SH-SY5Y (cell line): ENCODE measurements around the gene LMOD2.

Experiments
- GATA2 ChIP-seq: IDR thresholded peaks from 2 replicates; pipeline ENCODE4 v1.6.1; 2011; ENCODE audit warnings: mild to moderate bottlenecking, low read depth, low read length
- GATA3 ChIP-seq: IDR thresholded peaks from 2 replicates; pipeline ENCODE4 v1.6.1; 2011; ENCODE audit warnings: low read depth, mild to moderate bottlenecking, low read length, moderate library complexity

The LMOD2 gene

DNA sequence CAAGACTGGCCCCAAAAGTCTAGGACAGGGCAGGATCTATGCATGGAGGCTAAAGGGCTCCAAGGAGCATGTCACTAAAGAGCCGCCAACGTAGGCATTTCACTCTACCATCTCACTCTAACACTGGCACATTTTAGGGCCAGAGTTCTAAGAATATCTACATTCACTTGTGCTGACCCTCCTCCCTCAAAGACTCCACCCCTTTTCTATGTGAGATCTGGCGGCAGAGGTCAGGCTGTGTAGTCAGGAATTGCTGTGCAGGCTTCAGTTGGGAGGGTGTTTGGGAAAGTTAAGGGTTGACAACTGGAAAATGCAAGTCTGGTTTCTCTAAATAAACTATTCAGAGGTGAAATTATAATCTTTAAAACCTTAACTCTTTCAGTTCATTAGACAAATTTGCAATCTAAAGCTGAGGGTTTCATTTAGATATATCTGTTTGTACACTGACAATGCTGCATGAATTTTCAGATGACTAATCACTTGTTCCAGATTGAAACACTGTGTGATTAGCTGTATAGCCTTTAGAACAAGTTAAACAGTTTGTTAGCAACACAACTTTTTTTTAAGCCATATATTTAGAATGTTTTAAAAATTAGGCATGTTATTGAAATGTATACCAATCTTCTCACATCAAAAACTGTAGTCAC lies 18.2 kb downstream of the LMOD2 start:
- TF ChIP-seq GATA3 = no peak
- no peak for TF ChIP-seq GATA2

GRCh38 chr7:123674399-123675180 lies 18.9 kb downstream of the LMOD2 start:
- TF ChIP-seq GATA2 (no peak), GATA3 (no peak)

GRCh38 chr7:123675181-123675473 lies 19.5 kb downstream of the LMOD2 start:
- no peak for TF ChIP-seq GATA2
- TF ChIP-seq GATA3 = no peak

GRCh38 chr7:123677061-123677715 lies 21.5 kb downstream of the LMOD2 start:
- TF ChIP-seq GATA2 (no peak), GATA3 (no peak)

DNA sequence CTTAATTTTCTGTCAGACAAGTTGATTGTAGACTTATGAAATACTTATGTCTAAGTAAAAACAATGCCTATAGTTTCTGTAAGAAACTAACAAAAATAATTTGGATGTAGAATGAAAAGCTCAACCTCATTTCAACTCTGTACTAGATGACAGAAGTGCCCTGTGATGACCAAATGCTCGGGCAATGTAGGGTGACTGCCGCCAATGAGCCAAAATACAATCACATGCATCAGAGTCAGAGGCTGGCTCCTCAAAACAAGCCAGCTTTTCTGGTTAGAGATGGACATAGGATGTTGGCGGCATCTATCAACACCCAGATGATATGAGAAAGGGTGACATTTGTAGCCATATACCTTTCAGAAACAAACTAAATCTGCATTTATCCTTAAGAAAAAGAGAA lies 23.9 kb downstream of the LMOD2 start:
- no peak for TF ChIP-seq GATA3
- no peak for TF ChIP-seq GATA2

DNA sequence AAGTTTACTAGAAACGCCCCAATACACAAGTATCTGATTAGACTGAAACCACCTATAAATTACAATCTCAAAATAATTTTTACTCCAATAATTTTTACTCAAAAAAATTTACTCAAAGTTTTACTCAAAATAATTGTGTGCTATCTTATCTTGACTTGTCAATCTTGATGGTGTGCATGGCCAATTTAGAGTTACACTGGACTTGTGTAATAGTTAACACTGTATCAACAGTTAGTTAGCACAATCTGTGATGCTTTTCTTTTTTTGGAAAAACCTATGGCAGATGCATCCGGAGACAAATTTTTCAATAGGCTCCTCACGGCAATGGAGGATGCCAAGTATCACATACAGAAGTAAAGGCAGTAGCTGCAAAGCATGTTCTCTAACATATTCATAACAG lies 24.9 kb downstream of the LMOD2 start:
- TF ChIP-seq GATA3 (peak; percentile 89), GATA2 (peak; percentile 31; the same call in 1 of the 2 replicates)

DNA sequence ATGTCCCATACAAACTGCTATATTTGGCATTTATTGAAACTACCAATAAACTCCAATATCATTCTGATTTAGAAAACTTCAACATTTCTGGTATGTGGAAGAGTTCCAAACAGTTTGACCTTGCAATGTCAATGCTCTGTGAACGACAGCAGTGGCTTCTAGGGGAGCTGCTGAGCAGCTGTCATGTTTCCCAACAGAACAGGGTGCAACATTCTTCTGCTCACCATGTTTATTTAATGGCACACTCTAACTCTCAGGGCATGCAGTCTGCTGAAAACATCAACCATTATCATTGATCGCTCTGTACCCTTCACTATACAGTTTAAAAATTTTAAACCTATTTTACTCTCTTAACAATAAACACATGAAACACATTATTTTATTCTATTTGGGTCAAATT lies 25.9 kb downstream of the LMOD2 start:
- TF ChIP-seq GATA2 (no peak), GATA3 (no peak)

DNA sequence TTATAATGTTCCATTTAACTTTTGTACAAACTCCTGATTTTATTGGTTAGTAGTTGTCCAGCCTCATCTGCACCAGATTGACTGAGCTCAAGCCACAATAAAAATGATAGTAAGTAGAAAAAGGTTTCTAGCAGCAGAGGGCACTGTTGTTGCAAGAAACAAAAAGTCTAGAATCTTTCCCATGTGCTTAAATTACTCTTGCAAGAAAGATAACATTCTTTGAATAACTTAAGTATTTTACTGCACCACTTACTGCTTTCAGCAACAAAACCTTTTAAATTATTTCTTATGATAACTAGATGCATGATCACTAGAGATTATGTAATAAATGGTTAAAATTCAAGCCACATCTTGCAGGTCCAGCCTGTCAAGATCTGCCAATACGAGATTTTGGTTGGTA lies 27.0 kb downstream of the LMOD2 start:
- no peak for TF ChIP-seq GATA3
- TF ChIP-seq GATA2 = no peak

DNA sequence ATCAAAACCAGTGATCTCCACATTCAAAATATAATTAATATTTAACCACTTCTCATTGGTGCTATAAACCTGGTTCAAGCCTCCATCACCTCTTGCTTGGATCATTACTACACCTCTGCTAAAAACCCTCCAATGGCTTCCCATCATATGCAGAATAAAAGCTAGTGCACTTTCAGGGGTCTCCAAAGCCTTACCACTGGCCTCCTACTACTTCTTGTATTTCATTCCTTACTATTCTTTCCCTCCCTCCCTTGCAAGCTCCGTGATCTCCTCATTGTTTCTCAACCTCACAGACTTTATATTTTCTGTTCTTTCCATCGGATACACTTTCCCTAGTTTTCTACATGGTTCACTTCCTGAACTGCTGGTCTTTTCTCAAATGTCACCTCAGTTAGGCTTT lies 31.5 kb downstream of the LMOD2 start:
- no peak for TF ChIP-seq GATA3
- TF ChIP-seq GATA2 = no peak

DNA sequence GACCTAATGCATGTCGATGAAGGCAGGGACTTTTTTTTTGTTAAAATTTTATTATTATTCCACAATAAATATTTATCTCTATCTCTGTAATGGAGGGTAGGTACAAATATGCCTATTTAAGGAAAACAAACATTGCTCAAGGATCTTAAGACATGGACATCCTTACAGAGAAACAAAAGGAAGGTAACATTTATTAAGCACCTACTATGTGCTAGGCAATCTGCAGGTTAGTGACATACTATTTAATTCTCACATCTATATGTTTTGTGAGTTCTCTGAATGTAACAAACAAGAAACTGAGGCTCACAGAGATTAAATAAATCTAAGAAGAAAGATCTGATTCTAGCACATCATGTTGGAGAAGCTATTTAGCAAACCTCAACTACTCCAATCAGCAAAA lies 32.1 kb downstream of the LMOD2 start:
- TF ChIP-seq GATA3 (no peak), GATA2 (no peak)

DNA sequence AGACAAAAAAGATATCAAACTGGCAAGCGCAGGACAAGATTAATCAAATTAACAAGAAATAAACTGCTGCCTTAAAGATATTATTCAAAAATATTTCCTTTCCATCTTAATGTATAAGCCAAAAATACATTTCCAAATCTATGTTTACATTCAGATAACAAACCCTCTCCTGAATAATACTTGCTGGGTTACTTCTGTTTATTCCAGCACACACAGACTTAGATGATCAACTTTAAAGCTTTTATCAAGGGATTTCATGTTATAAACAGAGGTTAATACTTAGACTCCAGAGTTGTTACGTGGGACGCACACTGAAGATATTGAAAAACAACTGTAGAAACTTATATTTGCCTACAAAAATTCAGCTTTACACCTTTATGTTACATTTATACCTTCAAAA lies 33.6 kb downstream of the LMOD2 start:
- no peak for TF ChIP-seq GATA3
- TF ChIP-seq GATA2 = no peak

DNA sequence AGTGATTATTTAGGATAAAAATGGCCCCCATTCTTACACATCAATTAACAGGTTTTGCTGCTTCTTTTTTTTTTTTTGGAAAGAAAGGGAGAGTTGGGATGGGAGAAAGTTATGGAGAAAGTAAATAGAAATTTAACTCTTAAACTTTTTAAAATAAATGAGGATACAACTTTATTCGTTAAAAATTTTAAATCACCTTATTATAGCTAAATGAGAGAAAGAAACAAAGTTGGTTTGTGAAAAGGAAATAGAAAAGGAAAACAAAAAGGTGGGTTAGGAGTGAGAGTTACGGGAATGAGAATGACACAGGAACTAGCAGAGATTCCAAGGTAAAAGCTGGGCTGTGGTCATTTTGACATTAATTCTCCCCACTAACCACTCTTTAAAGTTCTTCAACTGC lies 34.9 kb downstream of the LMOD2 start:
- no peak for TF ChIP-seq GATA3
- no peak for TF ChIP-seq GATA2

DNA sequence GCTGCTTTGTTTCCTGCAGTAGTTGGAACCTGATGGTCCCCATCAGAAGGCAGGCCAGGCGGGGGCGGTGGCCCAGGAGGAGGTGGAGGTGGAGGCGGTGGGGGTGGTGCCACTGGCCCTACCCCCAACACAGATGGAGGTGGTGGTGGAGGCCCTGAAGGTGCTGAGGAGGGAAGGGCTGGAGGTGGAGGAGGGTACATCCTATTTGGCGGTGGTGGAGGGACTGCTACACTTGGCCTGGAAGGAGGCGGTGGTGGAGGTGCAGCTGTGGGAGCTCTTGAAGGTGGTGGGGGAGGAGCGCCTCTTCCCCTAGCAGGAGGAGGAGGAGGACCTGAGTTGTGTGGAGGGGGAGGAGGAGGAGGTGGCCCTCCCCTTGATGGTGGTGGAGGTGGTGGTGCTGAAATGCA lies 36.8 kb downstream of the LMOD2 start:
- TF ChIP-seq GATA3 = no peak
- TF ChIP-seq GATA2 = no peak

DNA sequence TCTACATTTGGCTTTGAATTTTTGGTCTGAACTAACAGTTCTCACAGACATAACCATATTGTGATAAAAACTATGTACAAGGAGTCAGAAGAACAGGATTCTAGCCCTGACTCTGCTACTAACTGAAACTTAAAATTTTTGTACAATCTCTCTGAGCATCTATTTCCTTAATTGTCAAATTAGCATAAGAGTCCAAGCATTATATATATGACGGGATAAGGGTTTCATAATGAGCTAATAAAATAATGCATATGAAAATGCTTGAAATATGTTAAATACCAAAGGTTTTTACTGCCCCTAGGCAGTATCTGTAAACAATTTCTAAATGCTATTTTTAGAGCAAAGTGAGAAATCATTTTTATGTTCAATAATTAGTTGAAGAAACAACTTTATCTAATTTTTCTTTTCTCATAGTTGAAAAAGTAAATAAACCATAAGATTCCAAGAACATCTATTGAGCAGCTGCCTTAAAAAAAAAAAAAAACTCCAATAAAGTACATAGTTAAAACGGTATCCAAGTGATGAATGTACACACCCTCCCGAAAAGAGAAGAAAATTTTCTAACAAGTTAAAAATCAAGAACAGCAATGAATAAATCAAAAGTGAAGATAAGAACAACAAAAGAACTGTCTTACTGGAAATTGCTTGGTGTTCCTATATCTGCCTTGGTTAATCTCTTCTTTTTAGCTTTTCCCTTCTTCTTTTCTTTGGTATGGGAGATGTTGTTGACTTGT lies 40.4 kb downstream of the LMOD2 start:
- TF ChIP-seq GATA3 (no peak), GATA2 (no peak)

DNA sequence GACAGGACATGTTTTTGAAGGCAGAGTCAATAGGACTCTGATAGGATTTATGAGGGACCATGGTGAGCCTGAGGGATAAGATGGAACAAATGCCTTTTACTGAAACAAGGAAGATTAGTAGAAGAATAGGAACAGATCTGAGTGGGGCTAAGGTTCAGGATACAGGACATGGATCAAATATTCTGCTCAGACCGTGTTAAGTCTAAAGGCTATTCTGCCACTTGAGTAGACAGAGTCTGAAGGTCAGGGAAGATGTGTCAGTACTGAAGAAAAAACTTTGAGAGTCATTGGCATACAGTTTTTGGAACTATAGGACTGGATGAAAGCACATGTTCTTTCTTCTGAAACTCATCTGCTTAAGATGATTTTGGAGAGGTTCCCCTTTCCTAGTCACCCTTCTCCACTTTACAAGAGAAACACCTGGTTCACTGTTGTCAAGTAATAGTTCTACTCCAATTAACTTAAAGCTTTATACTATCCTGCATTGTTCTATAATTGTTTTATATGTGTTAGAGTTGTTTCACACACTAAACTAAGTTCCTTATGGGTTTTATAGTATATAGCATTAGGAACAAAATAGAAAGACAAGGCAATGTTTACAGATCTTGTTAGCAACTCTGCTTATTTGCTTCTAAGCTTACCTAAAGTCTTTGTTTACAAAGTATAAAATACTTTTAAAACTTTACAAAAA lies 49.7 kb downstream of the LMOD2 start:
- TF ChIP-seq GATA2 = no peak
